Panc1 (cell line): ENCODE data around the gene SPECC1L. TPM values are rescaled to one million over a fixed set of nuclear protein-coding genes. Genes with fewer than 3 reads are reported as not detected.
"Not testable (repeated sequence)": the region's sequence is repeated elsewhere in the genome, so short reads cannot be mapped to it uniquely, and the experiment has no call there.

ENCODE experiments used
- ATAC-seq: fragments of 200-7000 bp; cut with Tn5 transposase; 2 replicates; pipeline ENCODE4 v1.9.1; 2020; ENCODE audit warnings: mild to moderate bottlenecking, moderate library complexity
- BruUV-seq: library from RNA; stranded (reverse); fragments of 400-500 nt; replicated peaks from 2 replicates; lab custom pipeline; 2021; lab: Mats Ljungman, UMichigan
- CTCF ChIA-PET: fragments of 300-600 bp; sonication (Branson Sonifier 250); formaldehyde crosslinking; loops from one replicate; lab custom pipeline; 2022; ENCODE audit warnings: antibody characterized with exemption; lab: Charles Lee
- POLR2A ChIA-PET: fragments of 300-600 bp; sonication (Branson Sonifier 250); formaldehyde crosslinking; loops from one replicate; lab custom pipeline; 2022; ENCODE audit warnings: antibody characterized with exemption; lab: Charles Lee
- DNase-seq: peaks from one replicate; pipeline ENCODE4 v3.0.0-alpha.2; 2010; ENCODE audit warnings: low read depth, low spot score
- H3K27ac ChIP-seq: 2 replicates; pipeline ENCODE4 v1.5.1; 2011; ENCODE audit warnings: mild to moderate bottlenecking, low read length, inconsistent platforms
- H3K27me3 ChIP-seq: fragments of 200-500 bp; sonication (Bioruptor generic); 2 replicates; pipeline ENCODE4 v1.6.0; 2014; ENCODE audit warnings: low read length, inconsistent platforms; ENCODE audit not compliant: control insufficient read depth, insufficient read depth
- H3K36me3 ChIP-seq: fragments of 200-500 bp; sonication (Bioruptor generic); 2 replicates; pipeline ENCODE4 v1.5.1; 2014; ENCODE audit warnings: inconsistent platforms, mild to moderate bottlenecking, low read length, moderate library complexity; ENCODE audit not compliant: control insufficient read depth, insufficient read depth
- H3K4me1 ChIP-seq: 2 replicates; pipeline ENCODE4 v1.5.1; 2011; ENCODE audit warnings: inconsistent platforms, mild to moderate bottlenecking, low read length, moderate library complexity; ENCODE audit not compliant: control insufficient read depth, insufficient read depth
- H3K4me3 ChIP-seq, 2 experiments: 2 replicates each; pipeline ENCODE4 v1.5.1; 2011 to 2012; ENCODE audit warnings: low read depth in 2 of 2, low read length in 2 of 2, mild to moderate bottlenecking in 2 of 2, inconsistent platforms in 1 of 2, moderate library complexity in 1 of 2
- H3K9me3 ChIP-seq: fragments of 200-500 bp; sonication (Bioruptor generic); 2 replicates; pipeline ENCODE4 v1.5.1; 2014; ENCODE audit warnings: low read depth, mild to moderate bottlenecking, inconsistent platforms, low read length, moderate library complexity; ENCODE audit not compliant: control insufficient read depth, insufficient read depth
- CTCF ChIP-seq: fragments of 450-650 bp; IDR thresholded peaks from 2 replicates; pipeline ENCODE4 v1.5.1; 2017; ENCODE audit warnings: mild to moderate bottlenecking
- POLR2AphosphoS5 ChIP-seq: IDR thresholded peaks from 2 replicates; pipeline ENCODE4 v1.6.1; 2012; ENCODE audit warnings: mild to moderate bottlenecking, low read depth, low read length, moderate library complexity
- REST ChIP-seq, 2 experiments: IDR thresholded peaks; 2 replicates each; pipeline ENCODE4 v1.6.1; 2011 to 2012; ENCODE audit warnings: low read depth in 2 of 2, control low read depth in 1 of 2, low read length in 1 of 2, mild to moderate bottlenecking in 1 of 2, moderate library complexity in 1 of 2; ENCODE audit not compliant: insufficient read depth in 1 of 2
- SIN3A ChIP-seq: IDR thresholded peaks from 2 replicates; pipeline ENCODE4 v1.6.1; 2012; ENCODE audit warnings: low read depth, mild to moderate bottlenecking, low read length, moderate library complexity, borderline replicate concordance; ENCODE audit not compliant: insufficient read depth
- TCF7L2 ChIP-seq: IDR thresholded peaks from 2 replicates; pipeline ENCODE4 v1.6.1; 2011; ENCODE audit warnings: mild to moderate bottlenecking, low read depth, low read length, inconsistent platforms
- in situ Hi-C: cut with HindIII; loops from 2 replicates; pipeline ENCODE4 v1.10.0; 2016; ENCODE audit warnings: low sequenced_read_pairs, low pct_unique_long_range_greater_than_20kb
- intact Hi-C: fragments of 100-400 bp; cut with micrococcal nuclease; formaldehyde crosslinking; loops from one replicate; pipeline ENCODE4 v1.10.0; 2022; ENCODE audit not compliant: unreplicated experiment
- total RNA-seq: library from RNA; stranded (reverse); gene quantifications from one replicate; pipeline ENCODE4 v1.2.1, GENCODE V29; 2021; ENCODE audit not compliant: unreplicated experiment

SPECC1L gene
- total RNA-seq, 1 experiment from 2014 or later, result 43.3 TPM

- ATAC-seq (peak; percentile 98), DNase-seq (peak; percentile 38)
- no peak overlapping the region for H3K4me3 ChIP-seq
- BruUV-seq, result no TSS peak
- ChIA-PET CTCF (interaction anchor here (0.6 to 1.2 kb wide), 3 partner anchors 19 to 58 kb away, joined by 3 to 19 read pairs (median 4); no protein-coding TSS in a partner anchor), POLR2A (no interaction called here)
- intact Hi-C loops (loop anchor here (2.0 kb wide), 1 partner anchor 59 kb away; no protein-coding TSS in a partner anchor), in situ Hi-C loops (no loop called here)
- peak overlapping the region; percentile 80 for H3K27ac ChIP-seq
- TF ChIP-seq SIN3A (no peak), TCF7L2 (no peak), REST (IDR thresholded peaks at IDR 0.05; ENCODE audit: insufficient read depth in 1 of 2, low read depth in 2 of 2, low read length in 1 of 2) (no peak), POLR2AphosphoS5 (no peak), CTCF (peak; percentile 85)
- H3K36me3 ChIP-seq, result no peaks in the 10 kb centered on the region
- H3K27me3 ChIP-seq, result no peaks in the 10 kb centered on the region
- peaks cover 15% of the 10 kb centered on the region for H3K4me1 ChIP-seq
- H3K9me3 ChIP-seq, result no peaks in the 10 kb centered on the region
Measured at GRCh38 chr22:24247564-24248344, 22.9 kb upstream of the SPECC1L start.

GRCh38 chr22:24248611-24249010, 22.0 kb upstream of the SPECC1L start:
- intact Hi-C loops, H3K27me3 ChIP-seq, ATAC-seq, CTCF ChIA-PET, POLR2A ChIA-PET, H3K36me3 ChIP-seq, H3K4me1 ChIP-seq, DNase-seq, H3K9me3 ChIP-seq, in situ Hi-C loops, BruUV-seq, H3K4me3 ChIP-seq, H3K27ac ChIP-seq: not testable (repeated sequence)

GRCh38 chr22:24249413-24249812, 21.2 kb upstream of the SPECC1L start:
- in situ Hi-C loops, ATAC-seq, intact Hi-C loops, CTCF ChIA-PET, POLR2A ChIA-PET, DNase-seq, H3K36me3 ChIP-seq, BruUV-seq, H3K27ac ChIP-seq, H3K4me3 ChIP-seq, H3K27me3 ChIP-seq, H3K9me3 ChIP-seq, H3K4me1 ChIP-seq: not testable (repeated sequence)

GRCh38 chr22:24251286-24251685, 19.3 kb upstream of the SPECC1L start:
- in situ Hi-C loops, H3K27ac ChIP-seq, DNase-seq, H3K27me3 ChIP-seq, intact Hi-C loops, CTCF ChIA-PET, H3K9me3 ChIP-seq, ATAC-seq, POLR2A ChIA-PET, H3K4me3 ChIP-seq, H3K36me3 ChIP-seq, BruUV-seq, H3K4me1 ChIP-seq: not testable (repeated sequence)

GRCh38 chr22:24253126-24253525, 17.5 kb upstream of the SPECC1L start:
- H3K4me1 ChIP-seq, DNase-seq, POLR2A ChIA-PET, intact Hi-C loops, CTCF ChIA-PET, H3K36me3 ChIP-seq, ATAC-seq, BruUV-seq, H3K27me3 ChIP-seq, H3K27ac ChIP-seq, H3K9me3 ChIP-seq, in situ Hi-C loops, H3K4me3 ChIP-seq: not testable (repeated sequence)
